SU-DHL-6 (cell line): ENCODE data around the gene SEMA6A.

Experiments used
- H2AFZ ChIP-seq: fragments of 200-600 bp; sonication (generic); 2 replicates; pipeline ENCODE4 v1.6.1; 2014; ENCODE audit warnings: low read depth, mild to moderate bottlenecking, moderate library complexity, mixed read lengths, antibody characterized with exemption, low read length; ENCODE audit not compliant: severe bottlenecking
- H3F3A ChIP-seq: fragments of 200-600 bp; shearing (Covaris generic); 2 replicates; pipeline ENCODE4 v1.6.0; 2016; ENCODE audit warnings: antibody characterized with exemption, mild to moderate bottlenecking; ENCODE audit not compliant: insufficient read depth
- H3K27ac ChIP-seq: fragments of 200-600 bp; sonication (generic); 2 replicates; pipeline ENCODE4 v1.5.1; 2016; ENCODE audit warnings: low read depth, mild to moderate bottlenecking, low read length, moderate library complexity, mixed read lengths
- H3K27me3 ChIP-seq: fragments of 200-600 bp; sonication (generic), shearing (Covaris generic); 2 replicates; pipeline ENCODE4 v1.6.0; 2014; ENCODE audit warnings: mild to moderate bottlenecking, low read length
- H3K36me3 ChIP-seq: fragments of 200-600 bp; sonication (generic); 2 replicates; pipeline ENCODE4 v1.6.1; 2014; ENCODE audit warnings: mild to moderate bottlenecking, low read length, mixed read lengths
- H3K4me2 ChIP-seq: fragments of 300-600, 200-600 bp; shearing (Covaris generic), sonication (generic); 2 replicates; pipeline ENCODE4 v1.6.0; 2014; ENCODE audit warnings: low read length, low read depth, mild to moderate bottlenecking; ENCODE audit not compliant: poor library complexity, severe bottlenecking
- H3K4me3 ChIP-seq: fragments of 200-600 bp; sonication (generic); 2 replicates; pipeline ENCODE4 v1.5.1; 2014; ENCODE audit warnings: antibody characterized with exemption, low read length, mild to moderate bottlenecking, mixed read lengths; ENCODE audit not compliant: insufficient read depth, poor library complexity, severe bottlenecking
- H3K79me2 ChIP-seq: fragments of 200-600 bp; sonication (generic); 2 replicates; pipeline ENCODE4 v1.6.1; 2014; ENCODE audit warnings: mild to moderate bottlenecking, low read length, moderate library complexity; ENCODE audit not compliant: insufficient read depth
- H3K9ac ChIP-seq: fragments of 200-600 bp; sonication (generic); 2 replicates; pipeline ENCODE4 v1.7.0; 2014; ENCODE audit warnings: mild to moderate bottlenecking, low read length
- H3K9me2 ChIP-seq: fragments of 200-600 bp; sonication (generic); replicated peaks from 2 replicates; pipeline ENCODE4 v1.6.1; 2014; ENCODE audit warnings: low read length; ENCODE audit not compliant: insufficient read depth
- H3K9me3 ChIP-seq: fragments of 200-600 bp; sonication (generic); 2 replicates; pipeline ENCODE4 v1.6.1; 2014; ENCODE audit warnings: low read length, mixed read lengths; ENCODE audit not compliant: insufficient read depth
- H4K20me1 ChIP-seq: fragments of 200-600 bp; sonication (generic); 2 replicates; pipeline ENCODE4 v1.6.1; 2014; ENCODE audit warnings: low read depth, mild to moderate bottlenecking, antibody characterized with exemption, low read length, moderate library complexity, mixed read lengths
- EZH2phosphoT487 ChIP-seq: fragments of 200-600 bp; sonication (generic), shearing (Covaris generic); conservative IDR thresholded peaks from 2 replicates; pipeline ENCODE4 v1.6.1; 2018; ENCODE audit warnings: mild to moderate bottlenecking, antibody characterized with exemption, low read length, moderate library complexity, mixed read lengths
- TF ChIP-seq, protein P1 (sequence below): fragments of 200-600 bp; sonication (generic); IDR thresholded peaks from one replicate; pipeline ENCODE4 v1.5.1; 2017; ENCODE audit warnings: antibody characterized with exemption, mild to moderate bottlenecking, low read length, moderate library complexity; ENCODE audit not compliant: insufficient read depth, poor library complexity, severe bottlenecking

Gene SEMA6A

DNA sequence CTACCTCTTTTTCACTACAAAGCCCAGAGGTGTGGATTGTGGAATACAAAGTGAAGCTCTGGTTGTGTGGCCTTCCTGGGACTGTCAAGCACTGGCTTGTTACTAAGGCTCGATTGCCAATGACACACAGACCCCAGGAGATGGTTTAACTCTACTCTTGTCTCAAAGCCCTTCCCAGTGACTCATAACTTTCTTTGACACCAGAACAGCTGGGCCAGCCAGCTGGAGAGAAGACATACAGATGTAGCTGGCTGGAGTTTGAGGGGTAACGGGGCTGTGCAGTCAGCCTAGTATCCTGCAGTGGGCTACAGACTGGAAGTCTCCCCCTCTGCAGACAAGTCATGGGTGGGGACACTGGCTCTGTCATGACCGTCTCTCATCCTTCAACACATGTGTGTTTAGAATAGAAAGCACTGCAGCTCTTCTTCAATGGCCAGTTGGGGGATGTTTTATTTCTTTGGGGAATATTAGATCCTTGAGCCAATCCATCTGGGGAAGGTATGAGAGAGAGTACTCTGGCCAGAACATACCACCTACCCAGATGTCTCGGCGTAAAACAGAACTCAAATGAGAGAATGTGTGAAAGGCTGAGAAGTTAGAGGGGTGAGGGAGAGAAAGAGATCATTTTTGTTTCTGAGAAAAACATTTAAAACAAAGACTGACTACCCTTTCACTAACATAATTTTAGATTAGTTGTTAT is 53.3 kb downstream of the SEMA6A start:
- no peaks in the 10 kb centered on the region for H3K9me2 ChIP-seq
- no peaks in the 10 kb centered on the region for H3K36me3 ChIP-seq
- H3K4me2 ChIP-seq = no peak overlapping the region
- no peaks in the 10 kb centered on the region for H3K27me3 ChIP-seq
- H3K27ac ChIP-seq = no peak overlapping the region
- no peaks in the 10 kb centered on the region for H3K79me2 ChIP-seq
- no peak overlapping the region for H2AFZ ChIP-seq
- H3K9ac ChIP-seq = no peak overlapping the region
- H3F3A ChIP-seq = no peaks in the 10 kb centered on the region
- H4K20me1 ChIP-seq = no peaks in the 10 kb centered on the region
- TF ChIP-seq EZH2phosphoT487 = no peak
- TF ChIP-seq, protein P1, sequence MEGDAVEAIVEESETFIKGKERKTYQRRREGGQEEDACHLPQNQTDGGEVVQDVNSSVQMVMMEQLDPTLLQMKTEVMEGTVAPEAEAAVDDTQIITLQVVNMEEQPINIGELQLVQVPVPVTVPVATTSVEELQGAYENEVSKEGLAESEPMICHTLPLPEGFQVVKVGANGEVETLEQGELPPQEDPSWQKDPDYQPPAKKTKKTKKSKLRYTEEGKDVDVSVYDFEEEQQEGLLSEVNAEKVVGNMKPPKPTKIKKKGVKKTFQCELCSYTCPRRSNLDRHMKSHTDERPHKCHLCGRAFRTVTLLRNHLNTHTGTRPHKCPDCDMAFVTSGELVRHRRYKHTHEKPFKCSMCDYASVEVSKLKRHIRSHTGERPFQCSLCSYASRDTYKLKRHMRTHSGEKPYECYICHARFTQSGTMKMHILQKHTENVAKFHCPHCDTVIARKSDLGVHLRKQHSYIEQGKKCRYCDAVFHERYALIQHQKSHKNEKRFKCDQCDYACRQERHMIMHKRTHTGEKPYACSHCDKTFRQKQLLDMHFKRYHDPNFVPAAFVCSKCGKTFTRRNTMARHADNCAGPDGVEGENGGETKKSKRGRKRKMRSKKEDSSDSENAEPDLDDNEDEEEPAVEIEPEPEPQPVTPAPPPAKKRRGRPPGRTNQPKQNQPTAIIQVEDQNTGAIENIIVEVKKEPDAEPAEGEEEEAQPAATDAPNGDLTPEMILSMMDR = no peak
- no peak overlapping the region for H3K4me3 ChIP-seq
- no peaks in the 10 kb centered on the region for H3K9me3 ChIP-seq

- TF ChIP-seq, protein P1 = no peak
- no peak for TF ChIP-seq EZH2phosphoT487
- Histone ChIP-seq H4K20me1 (no peaks in the 10 kb centered on the region), H3K27ac (no peak overlapping the region), H3K79me2 (no peaks in the 10 kb centered on the region), H3K27me3 (no peaks in the 10 kb centered on the region), H3K4me2 (no peak overlapping the region), H3K9me2 (no peaks in the 10 kb centered on the region), H3K4me3 (no peak overlapping the region), H3K9me3 (no peaks in the 10 kb centered on the region), H2AFZ (no peak overlapping the region), H3K36me3 (no peaks in the 10 kb centered on the region), H3F3A (no peaks in the 10 kb centered on the region), H3K9ac (no peak overlapping the region)
Measured at GRCh38 chr5:116520771-116521170, 53.9 kb downstream of the SEMA6A start.

GRCh38 chr5:116518423-116518822 is 56.2 kb downstream of the SEMA6A start:
- H3K4me3 ChIP-seq = no peak overlapping the region
- no peaks in the 10 kb centered on the region for H3K36me3 ChIP-seq
- no peaks in the 10 kb centered on the region for H3K27me3 ChIP-seq
- no peaks in the 10 kb centered on the region for H3K79me2 ChIP-seq
- H2AFZ ChIP-seq = no peak overlapping the region
- no peak overlapping the region for H3K9ac ChIP-seq
- no peaks in the 10 kb centered on the region for H3K9me3 ChIP-seq
- no peak overlapping the region for H3K4me2 ChIP-seq
- no peak overlapping the region for H3K27ac ChIP-seq
- no peaks in the 10 kb centered on the region for H3F3A ChIP-seq
- H3K9me2 ChIP-seq = no peaks in the 10 kb centered on the region
- H4K20me1 ChIP-seq = no peaks in the 10 kb centered on the region
- TF ChIP-seq, protein P1 = no peak
- no peak for TF ChIP-seq EZH2phosphoT487
